IPS-NIHi11 (cell line): ENCODE results near the gene MAFG.
"Not testable (repeated sequence)": the region's sequence is repeated elsewhere in the genome, so short reads cannot be mapped to it uniquely, and the experiment has no call there.

Experiments
- DNase-seq: peaks from one replicate; pipeline ENCODE4 v3.0.0; 2012; ENCODE audit warnings: mixed read lengths, low spot score

Gene MAFG

GRCh38 chr17:81958633-81959342, 31.3 kb upstream of the MAFG start:
- DNase-seq: no peak

GRCh38 chr17:81957691-81958432, 30.3 kb upstream of the MAFG start:
- no peak for DNase-seq

GRCh38 chr17:81956607-81957589, 29.4 kb upstream of the MAFG start:
- DNase-seq: no peak

- no peak for DNase-seq
These were observed 28.4 kb upstream of the MAFG start for GRCh38 chr17:81955756-81956544.

- DNase-seq: no peak
These were observed 27.6 kb upstream of the MAFG start for GRCh38 chr17:81955058-81955681.

- no peak for DNase-seq
These were observed 26.9 kb upstream of the MAFG start for GRCh38 chr17:81954131-81955057.

GRCh38 chr17:81953443-81953842, 25.9 kb upstream of the MAFG start:
- not testable (repeated sequence) for DNase-seq

- no peak for DNase-seq
These were observed 25.3 kb upstream of the MAFG start for GRCh38 chr17:81952792-81953228.

- no peak for DNase-seq
These were observed 24.5 kb upstream of the MAFG start for GRCh38 chr17:81951785-81952684.

GRCh38 chr17:81950501-81950900, 23.0 kb upstream of the MAFG start:
- DNase-seq: no peak

- no peak for DNase-seq
These were observed 21.3 kb upstream of the MAFG start for GRCh38 chr17:81948635-81949378.

- DNase-seq: no peak
These were observed 19.7 kb upstream of the MAFG start, which contains the start of gene MYADML2 for GRCh38 chr17:81947189-81947588. TSS of gene MYADML2 (minus strand) at chr17:81947233. CDS start at chr17:81941741, 5,492 bp downstream.

- no peak for DNase-seq
These were observed 17.3 kb upstream of the MAFG start for GRCh38 chr17:81944858-81945257.

- no peak for DNase-seq
These were observed 14.6 kb upstream of the MAFG start for GRCh38 chr17:81942167-81942553.

- peak; percentile 50 for DNase-seq
These were observed 14.1 kb upstream of the MAFG start for GRCh38 chr17:81941484-81942166.

GRCh38 chr17:81940538-81941483, 13.3 kb upstream of the MAFG start:
- DNase-seq: no peak
